HG02678 (cell line): ENCODE data around the gene TMEM54.

ENCODE experiments used
- ATAC-seq: cut with Tn5 transposase; IDR thresholded peaks from one replicate; pipeline ENCODE4 v1.9.1; 2021; ENCODE audit warnings: mild to moderate bottlenecking, moderate library complexity; ENCODE audit not compliant: unreplicated experiment

Gene TMEM54

DNA sequence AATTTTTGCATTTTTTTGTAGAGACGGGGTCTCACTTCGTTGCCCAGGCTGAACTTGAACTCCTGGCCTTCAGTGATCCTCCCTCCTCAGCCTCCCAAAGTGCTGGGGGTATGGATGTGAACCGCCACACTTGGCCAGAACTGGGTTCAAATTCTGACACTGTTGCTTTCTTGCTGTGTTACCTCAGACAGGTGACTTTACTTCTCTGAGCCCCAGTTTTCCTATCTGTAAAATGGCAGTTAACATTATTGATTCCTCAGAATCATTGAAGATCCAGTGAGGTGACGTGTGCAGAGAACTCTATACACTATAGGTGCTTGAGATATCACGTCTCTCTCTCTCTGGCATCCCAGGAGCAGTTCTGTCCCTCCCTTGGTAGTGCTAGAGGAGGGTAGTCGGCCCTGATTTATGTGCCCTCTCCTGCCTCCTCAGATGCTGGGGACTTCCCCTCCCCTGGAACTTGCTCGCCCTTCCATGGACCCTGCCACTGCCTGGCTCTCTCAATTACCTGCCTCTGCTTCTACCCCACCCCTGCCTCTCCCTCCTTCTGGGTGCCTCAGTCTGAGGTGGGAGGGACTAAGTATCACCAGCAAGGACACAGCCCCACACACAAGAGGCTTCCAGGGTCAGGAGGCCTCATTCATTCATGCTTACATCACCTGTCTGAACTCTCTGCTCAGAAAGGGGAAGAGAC is 17.7 kb downstream of the TMEM54 start:
- no peak for ATAC-seq

DNA sequence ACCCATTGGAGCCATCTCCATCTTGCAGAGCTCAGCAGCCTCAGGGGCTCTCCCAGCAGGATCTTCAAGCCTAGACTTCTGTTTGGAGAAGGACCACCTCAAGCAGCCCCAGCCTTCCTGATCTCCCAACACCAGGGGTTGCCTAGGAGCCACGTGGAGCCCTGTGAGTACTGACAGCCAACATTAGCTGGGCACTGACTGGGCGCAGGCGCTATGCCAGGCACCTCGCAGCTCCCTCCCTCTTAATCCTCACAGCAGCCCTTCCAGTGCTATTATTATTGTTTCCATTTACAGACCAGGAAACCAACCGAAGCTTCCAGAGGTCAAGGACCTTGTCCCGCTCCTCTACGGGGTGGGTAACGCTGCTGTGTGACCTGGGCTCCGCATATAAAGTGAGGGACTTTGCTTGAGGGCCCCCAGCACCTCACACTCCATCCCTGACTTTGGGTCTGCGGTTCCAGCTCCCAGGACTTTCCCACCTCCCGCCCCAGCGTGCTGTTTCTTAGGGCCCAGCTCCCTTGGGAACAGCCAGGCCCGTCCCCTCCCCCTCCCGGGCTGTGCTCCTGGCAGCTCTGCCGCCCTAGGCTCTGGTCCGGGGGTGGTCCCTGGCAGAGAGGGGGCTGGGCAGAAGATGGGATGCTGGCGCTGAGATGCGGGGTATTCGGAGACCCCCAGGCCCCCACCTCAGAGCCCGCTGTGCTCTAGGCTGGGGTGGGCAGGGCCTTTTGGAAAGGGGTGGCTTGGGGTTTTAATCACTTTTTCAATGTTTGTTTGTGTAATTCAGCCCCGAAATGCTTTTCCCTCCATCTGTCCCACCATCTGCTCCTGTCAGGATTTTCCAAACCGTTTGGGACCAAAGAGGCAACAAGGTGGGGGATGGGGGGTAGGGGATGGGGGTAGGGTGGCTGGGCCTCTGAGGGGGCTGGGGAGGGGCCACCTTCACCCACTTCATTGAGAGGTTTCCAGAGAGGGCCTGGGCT is 19.0 kb downstream of the TMEM54 start:
- ATAC-seq = no peak

DNA sequence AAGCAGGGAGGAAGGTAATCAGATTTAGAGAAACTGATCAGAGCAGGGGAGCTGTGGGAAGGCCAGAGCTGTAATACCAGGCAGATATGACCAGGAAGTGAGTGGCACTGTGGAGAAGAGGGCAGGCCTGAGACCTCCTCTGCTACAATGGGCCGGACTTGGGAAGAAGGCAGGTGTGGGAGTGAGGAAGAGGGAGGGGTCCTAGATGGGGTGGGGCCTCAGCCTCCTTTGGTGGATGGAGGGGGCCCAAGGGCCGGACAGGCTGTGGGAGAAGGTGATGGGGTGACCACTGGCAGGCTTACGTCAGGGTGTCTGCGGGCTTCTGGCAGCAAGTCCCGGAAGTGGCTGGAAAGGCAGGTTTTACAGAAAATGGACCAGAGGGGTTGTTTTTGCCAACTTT is 19.9 kb downstream of the TMEM54 start:
- ATAC-seq = no peak

- ATAC-seq = no peak
These were observed 22.6 kb downstream of the TMEM54 start for GRCh38 chr1:32878637-32879041.

DNA sequence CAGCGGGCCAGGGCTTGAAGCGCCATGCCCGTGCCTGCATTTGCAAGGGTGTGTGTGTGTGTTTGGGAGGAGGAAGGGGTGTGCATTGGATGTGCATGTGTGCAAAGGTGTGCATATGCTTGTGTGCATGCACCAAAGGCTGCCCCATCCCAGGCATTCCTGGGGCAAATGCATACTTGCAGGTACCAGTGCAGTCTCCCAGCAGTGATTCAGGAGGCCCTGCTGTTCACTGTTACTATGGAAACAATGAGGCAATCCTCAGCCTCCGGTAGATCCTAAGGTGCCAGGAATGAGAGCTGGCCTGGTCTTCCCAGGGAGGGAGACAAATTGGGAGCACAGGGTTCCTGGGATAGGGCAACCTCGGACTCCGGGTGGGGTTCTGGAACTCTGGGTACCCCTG is 23.0 kb downstream of the TMEM54 start:
- no peak for ATAC-seq

- ATAC-seq = no peak
These were observed 23.7 kb downstream of the TMEM54 start for GRCh38 chr1:32877211-32878110.

GRCh38 chr1:32876341-32877210 is 24.6 kb downstream of the TMEM54 start:
- no peak for ATAC-seq

- no peak for ATAC-seq
These were observed 26.1 kb downstream of the TMEM54 start for GRCh38 chr1:32874860-32875752.

GRCh38 chr1:32873484-32873883 is 27.7 kb downstream of the TMEM54 start:
- no peak for ATAC-seq

- no peak for ATAC-seq
These were observed 29.1 kb downstream of the TMEM54 start for GRCh38 chr1:32872192-32872460.

- no peak for ATAC-seq
These were observed 29.6 kb downstream of the TMEM54 start for GRCh38 chr1:32871364-32872191.

- no peak for ATAC-seq
These were observed 30.4 kb downstream of the TMEM54 start, which contains the start of gene FNDC5 for GRCh38 chr1:32870615-32871363. TSS of gene FNDC5 (minus strand) at chr1:32870912.

GRCh38 chr1:32869923-32870614 is 31.1 kb downstream of the TMEM54 start:
- ATAC-seq = no peak

DNA sequence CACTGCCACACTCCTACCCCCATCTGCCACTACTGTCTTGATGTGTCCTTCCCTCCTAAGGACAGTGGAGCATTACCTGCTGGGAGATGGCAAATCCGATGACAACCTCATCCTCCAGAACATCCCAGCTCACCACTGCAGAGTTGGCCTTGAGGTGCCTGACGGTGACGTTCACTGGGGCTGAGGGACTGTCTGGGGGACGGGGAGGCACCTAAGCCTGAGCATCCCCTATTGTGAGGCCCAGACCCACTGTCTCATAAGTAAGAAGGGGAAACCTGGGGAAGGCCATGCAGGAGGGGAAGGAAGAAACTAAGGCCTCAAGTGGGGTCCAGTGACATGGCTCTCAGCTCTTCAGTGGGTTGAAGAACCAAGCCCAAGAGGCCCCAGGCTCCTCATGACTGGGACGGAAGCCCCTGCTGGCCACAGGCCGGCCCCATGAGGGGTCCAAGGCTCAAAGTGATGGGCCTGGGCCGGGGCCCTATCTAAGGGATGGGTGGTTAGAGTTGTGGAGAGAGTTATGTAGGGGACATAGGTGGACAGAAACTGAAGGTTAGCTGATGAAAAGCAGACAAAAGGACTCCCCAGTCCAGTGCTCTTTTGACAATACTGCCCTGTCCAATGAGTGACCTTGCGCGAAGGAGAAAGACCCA is 32.3 kb downstream of the TMEM54 start:
- no peak for ATAC-seq

DNA sequence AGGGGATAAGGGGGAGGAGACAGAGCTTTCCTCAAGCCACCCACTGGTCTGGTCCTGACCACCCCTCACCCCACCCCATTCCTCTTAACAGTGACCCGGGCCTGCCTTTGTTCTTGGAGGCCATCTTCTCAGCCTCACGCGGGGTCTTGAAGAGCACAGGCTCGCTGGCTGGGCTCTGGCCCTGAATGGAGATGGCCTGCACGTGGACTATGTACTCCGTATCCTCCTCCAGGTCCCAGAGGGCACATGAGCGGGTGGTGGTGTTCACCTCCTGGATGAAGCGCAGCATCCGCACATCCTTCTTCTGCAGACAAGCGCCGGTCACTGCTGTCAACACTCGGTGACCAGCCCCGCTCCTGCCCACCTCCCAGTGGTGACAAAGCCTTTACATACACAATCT is 33.1 kb downstream of the TMEM54 start:
- no peak for ATAC-seq

GRCh38 chr1:32867671-32868070 is 33.5 kb downstream of the TMEM54 start:
- no peak for ATAC-seq

- no peak for ATAC-seq
These were observed 34.0 kb downstream of the TMEM54 start for GRCh38 chr1:32867151-32867550.
